Muscle of back (tissue), 11 donors: ENCODE results near the gene RABEPK. TPM values are rescaled to one million over a fixed set of nuclear protein-coding genes. Genes with fewer than 3 reads are reported as not detected.
"Not testable (repeated sequence)": the region's sequence is repeated elsewhere in the genome, so short reads cannot be mapped to it uniquely, and the experiment has no call there.

Experiments
- DNase-seq, 3 donors: peaks; one replicate each; pipeline versions ENCODE4 v3.0.0 to v3.0.0-alpha.2; 2013
- polyA plus RNA-seq, 10 donors: library from polyadenylated mRNA; unstranded; fragments of 120-200 nt; gene quantifications; one replicate each; pipeline ENCODE4 v1.2.1, GENCODE V29; 2013; ENCODE audit not compliant: insufficient read length in 10 of 10

The RABEPK gene
- polyA plus RNA-seq, 10 donors = 14.4 to 23.6 (median 16.8) TPM

DNA sequence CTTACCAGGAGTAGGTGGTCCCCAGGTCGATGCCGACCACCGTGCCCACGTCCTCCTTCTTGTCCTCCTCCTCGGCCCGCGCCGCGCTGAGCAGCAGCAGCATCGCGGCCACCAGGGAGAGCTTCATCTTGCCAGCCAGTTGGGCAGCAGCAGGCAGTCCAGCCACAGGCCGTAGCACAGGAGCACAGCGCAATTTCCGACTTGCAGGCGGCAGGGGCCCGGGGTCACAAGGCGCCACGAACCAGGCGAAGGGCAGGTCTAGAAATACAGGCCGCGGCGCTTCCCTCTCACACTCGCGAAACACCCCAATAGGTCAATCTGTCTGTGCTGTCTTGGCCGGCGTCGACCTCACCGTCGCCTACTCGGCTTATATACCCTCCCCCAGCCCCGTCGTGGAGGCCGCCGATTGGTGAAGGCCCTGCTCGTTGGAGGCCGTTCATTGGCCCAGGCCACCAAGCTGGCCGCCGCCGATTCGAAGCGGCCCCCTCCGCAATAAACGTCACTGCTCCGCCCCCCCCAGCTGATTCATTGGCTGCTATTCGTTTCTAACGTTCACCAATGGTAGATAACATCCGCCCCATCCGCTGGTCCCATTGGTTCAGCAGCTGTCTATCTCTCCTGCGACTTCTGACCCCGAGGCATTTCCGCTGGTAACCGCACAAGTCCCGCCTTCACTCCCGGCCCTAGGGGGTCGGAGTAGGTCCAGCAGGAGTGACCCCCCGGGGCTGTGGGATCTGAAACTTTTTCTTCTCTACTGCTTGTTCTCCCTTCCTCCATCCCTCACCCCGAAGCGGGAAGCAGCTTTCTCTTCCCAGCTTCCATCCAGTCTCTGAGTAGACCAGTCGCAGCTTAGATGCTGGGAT is 40.9 kb downstream of the RABEPK start, which contains the start of gene HSPA5:
HSPA5 (minus strand) TSS at position 344 of the 863 bp plus-strand sequence; CDS start at position 127, 217 bp downstream.
- DNase-seq = peak; percentile 99 to 100 (median 100)

DNA sequence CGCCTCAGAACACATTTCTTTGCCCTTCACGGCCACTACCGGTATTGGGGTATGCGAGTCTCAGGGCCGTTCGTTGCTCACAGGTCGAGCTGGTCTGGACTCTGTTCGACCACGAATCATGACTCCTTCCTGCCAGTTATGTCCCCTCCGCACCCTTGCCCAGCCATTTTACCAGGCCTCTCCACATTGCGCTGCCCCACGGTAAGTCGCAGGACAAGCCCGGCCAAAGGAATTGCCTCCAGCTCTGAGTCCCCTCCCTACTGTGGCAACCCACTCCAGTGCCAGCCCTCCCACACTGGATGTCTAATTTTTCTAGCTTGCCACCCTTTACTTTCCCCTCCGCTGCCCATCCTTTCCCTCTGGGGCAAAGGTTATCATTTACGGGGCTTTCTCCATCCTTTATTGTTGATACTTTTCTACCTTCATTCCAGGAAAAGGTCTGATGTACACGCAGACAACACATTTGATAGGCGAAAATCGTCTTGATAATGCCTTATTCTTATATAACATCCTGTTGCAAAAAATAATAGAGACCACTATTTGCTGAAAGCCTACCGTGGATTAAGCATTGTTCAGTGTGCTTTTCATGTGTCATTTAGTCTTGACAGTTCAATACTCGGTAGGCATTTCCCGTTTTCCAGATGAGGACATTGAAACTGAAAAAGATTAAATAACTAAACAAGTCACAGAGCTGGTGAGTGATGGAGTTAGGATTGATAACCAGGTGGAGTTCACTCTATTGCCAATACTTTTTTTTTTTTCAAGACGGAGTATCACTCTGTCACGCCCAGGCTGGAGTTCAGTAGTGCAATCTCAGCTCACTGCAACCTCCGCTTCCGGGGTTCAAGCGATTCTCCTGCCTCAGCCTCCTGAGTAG is 41.8 kb downstream of the RABEPK start:
- DNase-seq = no peak

DNA sequence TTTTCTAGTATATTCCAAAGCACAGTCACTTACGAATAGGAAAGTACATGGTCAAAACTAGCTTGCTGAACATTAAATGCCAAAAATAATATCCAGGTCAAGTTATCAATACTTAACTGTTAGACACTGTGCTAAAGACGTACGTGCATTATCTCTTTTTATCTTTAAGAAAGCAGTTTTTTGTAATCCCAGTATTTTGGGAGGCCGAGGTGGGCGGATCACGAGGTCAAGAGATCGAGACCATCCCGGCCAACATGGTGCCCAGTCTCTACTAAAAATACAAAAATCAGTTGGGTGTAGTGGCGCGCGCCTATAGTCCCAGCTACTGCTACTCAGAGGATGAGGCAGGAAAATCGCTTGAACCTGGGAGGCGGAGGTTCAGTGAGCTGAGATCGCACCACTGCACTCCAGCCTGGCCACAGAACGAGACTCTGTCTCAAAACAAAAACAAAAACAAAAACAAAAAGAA is 43.5 kb downstream of the RABEPK start:
- DNase-seq = no peak

DNA sequence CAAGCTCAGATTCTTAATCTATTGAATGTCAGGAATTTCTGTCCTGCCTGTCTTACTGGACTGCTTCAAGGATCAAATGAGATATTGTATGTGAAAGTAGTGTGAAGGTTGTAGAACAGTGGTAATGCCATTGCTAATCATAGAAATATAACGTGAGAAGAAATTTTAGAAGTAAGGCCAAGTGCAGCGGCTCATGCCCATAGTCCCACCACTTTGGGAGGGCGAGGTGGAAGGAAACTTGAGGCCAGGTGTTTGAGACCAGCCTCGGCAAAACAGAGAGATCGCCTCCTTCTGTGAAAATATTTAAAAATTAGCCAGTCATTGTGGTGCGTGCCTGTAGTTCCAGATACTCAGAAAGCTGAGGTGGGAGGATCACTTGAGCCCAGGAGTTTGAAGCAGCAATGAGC is 45.9 kb downstream of the RABEPK start:
- DNase-seq = no peak

DNA sequence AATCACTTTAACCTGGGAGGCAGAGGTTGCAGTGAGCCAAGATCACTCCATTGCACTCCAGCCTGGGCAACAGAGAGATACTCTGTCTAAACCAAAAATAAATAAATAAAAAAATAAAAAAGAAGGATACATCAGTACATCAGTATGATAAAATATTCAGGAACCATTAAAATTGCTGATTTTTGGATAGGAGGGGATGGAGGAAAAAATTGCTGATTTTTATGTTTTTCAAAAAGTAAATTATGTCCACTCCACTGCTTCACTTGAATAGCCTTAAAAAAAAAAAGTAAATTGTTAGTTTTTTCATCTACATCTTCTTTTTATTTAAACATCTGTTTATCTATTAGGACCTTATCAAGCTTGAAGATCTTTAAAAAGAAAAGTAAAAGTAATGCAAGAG is 53.9 kb downstream of the RABEPK start:
- DNase-seq = no peak

DNA sequence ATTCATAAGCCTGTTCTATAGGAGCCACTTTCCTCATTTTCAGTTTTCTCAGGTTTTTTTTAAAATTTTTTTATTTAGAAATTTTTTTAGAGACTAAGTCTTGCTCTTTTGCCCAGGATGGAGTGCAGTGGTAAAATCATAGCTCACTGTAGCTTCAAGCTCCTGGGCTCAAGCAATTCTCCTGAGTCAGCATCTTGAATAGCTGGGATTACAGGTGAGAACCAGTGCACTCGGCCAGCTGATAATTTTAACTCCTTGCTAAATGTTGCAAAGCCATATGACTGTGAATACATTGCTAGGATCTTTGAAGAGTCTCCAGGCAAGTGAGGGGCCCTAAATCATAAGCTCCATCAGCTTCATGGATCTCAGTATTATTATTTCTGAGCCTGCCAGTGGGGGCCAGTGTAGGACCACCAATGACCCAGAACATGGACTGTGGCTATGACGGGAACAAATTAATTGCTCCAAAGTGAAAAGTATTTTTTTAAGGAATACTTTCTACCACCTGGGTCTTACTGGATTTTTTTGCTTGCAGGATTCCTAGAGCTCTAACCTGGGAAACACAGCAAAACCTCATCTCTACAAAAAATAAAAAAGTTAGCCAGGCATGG is 55.5 kb downstream of the RABEPK start:
- DNase-seq = peak in 1 of 3 donors; percentile 49

GRCh38 chr9:125258160-125258785 is 57.9 kb downstream of the RABEPK start:
- peak in 2 of 3 donors; percentile 39 to 75 for DNase-seq

GRCh38 chr9:125258832-125259534 is 58.6 kb downstream of the RABEPK start:
- peak in 1 of 3 donors; percentile 27 for DNase-seq

- peak in 2 of 3 donors; percentile 29 to 58 for DNase-seq
Observed at GRCh38 chr9:125260561-125260960, 60.2 kb downstream of the RABEPK start.

GRCh38 chr9:125261501-125262293 is 61.4 kb downstream of the RABEPK start, which contains the start of gene GAPVD1:
GAPVD1 (plus strand) TSS chr9:125261826; CDS start chr9:125298922, 37,096 bp downstream.
- peak; percentile 91 to 97 (median 97) for DNase-seq

- DNase-seq = no peak
Observed at GRCh38 chr9:125262294-125262991, 62.1 kb downstream of the RABEPK start.

GRCh38 chr9:125264068-125264467 is 63.7 kb downstream of the RABEPK start:
- DNase-seq = not testable (repeated sequence)

GRCh38 chr9:125268394-125269013 is 68.2 kb downstream of the RABEPK start:
- DNase-seq = no peak

DNA sequence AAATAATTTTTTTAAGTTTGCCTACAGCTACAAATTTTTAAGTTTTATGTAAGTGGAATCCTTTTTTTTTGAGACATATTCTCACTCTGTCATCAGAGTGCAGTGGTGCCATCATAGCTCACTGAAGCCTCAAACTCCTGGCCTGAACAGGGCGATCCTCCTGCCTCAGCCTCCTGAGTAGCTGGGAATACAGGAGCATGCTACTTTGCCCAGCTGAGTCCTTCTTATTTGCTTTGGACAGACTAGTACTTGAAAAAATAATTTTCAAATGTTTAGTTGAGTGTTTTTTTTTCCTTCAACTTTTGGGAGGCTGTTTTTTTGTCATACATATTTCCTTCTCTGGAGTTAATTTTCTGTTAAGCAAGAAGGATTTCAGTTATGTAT is 68.7 kb downstream of the RABEPK start:
- DNase-seq = no peak

DNA sequence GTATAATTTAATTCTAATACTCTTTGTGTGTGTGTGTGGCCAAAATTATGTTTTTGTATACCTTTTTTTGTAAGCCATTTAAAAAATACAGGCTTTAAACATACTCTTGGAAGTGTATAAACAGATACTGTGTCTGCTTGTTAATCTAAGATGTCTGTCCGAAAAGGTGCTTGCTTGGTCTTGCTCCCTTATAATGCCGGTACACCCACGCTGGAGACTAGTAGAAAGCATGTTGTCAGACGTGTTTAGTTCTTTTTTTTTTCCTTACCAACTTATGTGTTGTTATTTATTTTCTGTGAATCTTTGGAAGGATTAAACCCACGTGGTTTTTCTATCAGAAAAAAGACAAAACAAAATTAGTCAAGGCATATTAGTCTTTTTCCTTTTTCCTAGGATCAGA is 70.7 kb downstream of the RABEPK start:
- no peak for DNase-seq

DNA sequence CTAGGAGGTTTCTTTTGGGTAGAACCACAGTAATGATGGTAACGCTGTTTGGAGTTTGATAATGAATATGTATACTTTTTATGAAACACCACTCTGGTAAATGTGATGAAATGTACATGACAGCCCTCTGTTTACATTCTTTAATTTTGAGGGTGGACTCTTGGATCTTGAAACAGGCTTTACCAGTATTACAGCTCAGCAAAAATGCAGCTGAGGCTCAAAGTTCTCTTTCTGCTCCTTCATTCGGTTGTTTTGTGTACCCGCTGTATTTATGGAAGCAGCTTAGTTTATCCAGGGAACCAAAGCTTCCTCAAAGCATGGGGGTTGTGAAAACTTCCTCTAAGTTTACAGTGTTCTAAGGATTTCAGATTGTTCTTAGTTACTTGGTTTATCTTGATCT is 72.4 kb downstream of the RABEPK start:
- DNase-seq = no peak

GRCh38 chr9:125276771-125277170 is 76.4 kb downstream of the RABEPK start:
- DNase-seq = no peak

GRCh38 chr9:125277411-125277810 is 77.1 kb downstream of the RABEPK start:
- no peak for DNase-seq

GRCh38 chr9:125280945-125281344 is 80.6 kb downstream of the RABEPK start:
- no peak for DNase-seq
